SK-N-SH (cell line): ENCODE measurements around the gene MXD3. TPM values are rescaled to one million over a fixed set of nuclear protein-coding genes. Genes with fewer than 3 reads are reported as not detected.

Source experiments
- CTCF ChIA-PET: fragments of 300-600, 350-600 bp; formaldehyde crosslinking; extraction: SDS; loops from one replicate; lab custom pipeline; 2021; lab: Yijun Ruan, JAX
- POLR2A ChIA-PET: fragments of 350-600 bp; sonication (Branson Sonifier 250); formaldehyde crosslinking; extraction: SDS; loops from one replicate; lab custom pipeline; 2020; ENCODE audit warnings: antibody characterized with exemption, inconsistent platforms; lab: Yijun Ruan, JAX
- DNase-seq: peaks from one replicate; pipeline ENCODE4 v3.0.0; 2012
- H2AFZ ChIP-seq: fragments of 200-600 bp; sonication (generic); 2 replicates; pipeline ENCODE4 v1.8.1; 2016; ENCODE audit warnings: antibody characterized with exemption, mild to moderate bottlenecking, low read depth
- H3F3A ChIP-seq: fragments of 200-600 bp; sonication (generic); replicated peaks from 2 replicates; pipeline ENCODE3; 2016; ENCODE audit warnings: antibody characterized with exemption, mild to moderate bottlenecking; ENCODE audit not compliant: insufficient read depth
- H3K27ac ChIP-seq, 2 experiments: fragments of 200-500 bp in 1 of 2; fragments of 200-600 bp in 1 of 2; sonication (Bioruptor generic) in 1 of 2; sonication (generic), shearing (Covaris generic) in 1 of 2; 2 replicates each; pipeline versions ENCODE4 v1.5.1 to v1.6.1; 2014 to 2016; ENCODE audit warnings: low read depth in 2 of 2, inconsistent platforms in 1 of 2, low read length in 1 of 2, mild to moderate bottlenecking in 1 of 2, mixed read lengths in 1 of 2
- H3K27me3 ChIP-seq: fragments of 200-600 bp; sonication (generic), shearing (Covaris generic); 2 replicates; pipeline ENCODE4 v1.6.1; 2016; ENCODE audit warnings: mixed run types; ENCODE audit not compliant: insufficient read depth
- H3K36me3 ChIP-seq, 2 experiments: fragments of 200-500 bp in 1 of 2; fragments of 200-600 bp in 1 of 2; sonication (Bioruptor generic) in 1 of 2; sonication (generic) in 1 of 2; replicated peaks in 1 of 2; 2 replicates each; pipeline versions ENCODE3 to v1.5.1; 2014 to 2016; ENCODE audit warnings: low read length in 1 of 2, mild to moderate bottlenecking in 1 of 2; ENCODE audit not compliant: insufficient read depth in 2 of 2, control insufficient read depth in 1 of 2
- H3K4me1 ChIP-seq, 2 experiments: fragments of 200-500 bp in 1 of 2; fragments of 200-600 bp in 1 of 2; sonication (Bioruptor generic) in 1 of 2; sonication (generic), shearing (Covaris generic) in 1 of 2; 2 replicates each; pipeline versions ENCODE4 v1.5.1 to v1.6.1; 2014 to 2016; ENCODE audit warnings: low read depth in 1 of 2, low read length in 1 of 2, mixed run types in 1 of 2; ENCODE audit not compliant: insufficient read depth in 2 of 2, control insufficient read depth in 1 of 2
- H3K4me2 ChIP-seq: fragments of 200-600 bp; sonication (generic), shearing (Covaris generic); 2 replicates; pipeline ENCODE4 v1.6.1; 2017; ENCODE audit warnings: mixed run types
- H3K4me3 ChIP-seq, 2 experiments: fragments of 200-500 bp in 1 of 2; fragments of 200-600 bp in 1 of 2; sonication (Bioruptor generic) in 1 of 2; sonication (generic), shearing (Covaris generic) in 1 of 2; 2 replicates each; pipeline versions ENCODE4 v1.5.1 to v1.8.1; 2014 to 2016; ENCODE audit warnings: low read depth in 2 of 2, inconsistent platforms in 1 of 2, low read length in 1 of 2, mild to moderate bottlenecking in 1 of 2, mixed read lengths in 1 of 2, moderate library complexity in 1 of 2
- H3K79me2 ChIP-seq: fragments of 200-600 bp; sonication (generic); 2 replicates; pipeline ENCODE4 v1.8.1; 2017; ENCODE audit warnings: mild to moderate bottlenecking; ENCODE audit not compliant: insufficient read depth
- H3K9ac ChIP-seq: fragments of 200-600 bp; sonication (generic); 2 replicates; pipeline ENCODE4 v1.6.1; 2017; ENCODE audit warnings: mixed run types
- H3K9me2 ChIP-seq: fragments of 200-600 bp; sonication (generic); 2 replicates; pipeline ENCODE4 v1.6.1; 2017; ENCODE audit warnings: mixed run types
- H3K9me3 ChIP-seq: fragments of 200-600 bp; sonication (generic); 2 replicates; pipeline ENCODE4 v1.6.1; 2017; ENCODE audit warnings: mixed run types, mild to moderate bottlenecking, moderate library complexity
- H4K20me1 ChIP-seq: fragments of 200-600 bp; sonication (generic); 2 replicates; pipeline ENCODE4 v1.6.1; 2017; ENCODE audit warnings: mild to moderate bottlenecking, mixed run types; ENCODE audit not compliant: insufficient read depth
- CHD2 ChIP-seq: fragments of 150-350 bp; IDR thresholded peaks from 2 replicates; pipeline ENCODE4 v1.6.1; 2018; ENCODE audit warnings: low read length; ENCODE audit not compliant: partially characterized antibody
- FOXJ3 ChIP-seq: sonication (generic); formaldehyde crosslinking; IDR thresholded peaks from 2 replicates; pipeline ENCODE4 v1.5.1; 2020; ENCODE audit warnings: mild to moderate bottlenecking, missing genetic modification reagents
- RCOR1 ChIP-seq: fragments of 150-350 bp; IDR thresholded peaks from 2 replicates; pipeline ENCODE4 v1.6.1; 2017; ENCODE audit warnings: antibody characterized with exemption, low read length
- RXRA ChIP-seq: IDR thresholded peaks from 2 replicates; pipeline ENCODE4 v1.4.0; 2012; ENCODE audit warnings: low read depth, mild to moderate bottlenecking, borderline replicate concordance
- SIN3A ChIP-seq: IDR thresholded peaks from 2 replicates; pipeline ENCODE4 v1.6.1; 2012; ENCODE audit warnings: low read depth, mild to moderate bottlenecking, low read length, moderate library complexity, borderline replicate concordance
- SMC3 ChIP-seq: IDR thresholded peaks from 2 replicates; pipeline ENCODE4 v1.6.1; 2012; ENCODE audit warnings: low read depth, low read length, improper control_type of control experiment
- TAF1 ChIP-seq: IDR thresholded peaks from 2 replicates; pipeline ENCODE4 v1.6.1; 2012; ENCODE audit warnings: low read depth, mild to moderate bottlenecking, low read length, moderate library complexity, borderline replicate concordance
- TCF12 ChIP-seq: IDR thresholded peaks from 2 replicates; pipeline ENCODE4 v1.4.0; 2012
- WGBS: methylation state at CpG from one replicate; pipeline ENCODE4 v1.1.6; 2017; ENCODE audit warnings: low lambda C conversion rate; 5-methylcytosine and 5-hydroxymethylcytosine counted together
- polyA plus RNA-seq, 3 experiments: library from polyadenylated mRNA; depleted of rRNA; stranded (reverse); fragments of >200 nt; gene quantifications; 2 replicates each; pipeline ENCODE4 v1.2.3, GENCODE V29; 2012
- TF ChIP-seq, protein P1 (sequence below): IDR thresholded peaks from 2 replicates; pipeline ENCODE4 v1.4.0; 2012; ENCODE audit warnings: low read depth, borderline replicate concordance
- TF ChIP-seq, protein P2 (sequence below): fragments of 200-600 bp; sonication (generic); IDR thresholded peaks from 2 replicates; pipeline ENCODE4 v1.6.1; 2017; ENCODE audit warnings: antibody characterized with exemption, mild to moderate bottlenecking, moderate library complexity
- TF ChIP-seq, protein P3 (sequence below): fragments of 150-350 bp; IDR thresholded peaks from 2 replicates; pipeline ENCODE4 v1.6.1; 2016; ENCODE audit warnings: mild to moderate bottlenecking, low read depth, low read length

MXD3 gene
- polyA plus RNA-seq, 1 of the 3 experiments (the other 2 are of a cell fraction), result 22.6 TPM

DNA sequence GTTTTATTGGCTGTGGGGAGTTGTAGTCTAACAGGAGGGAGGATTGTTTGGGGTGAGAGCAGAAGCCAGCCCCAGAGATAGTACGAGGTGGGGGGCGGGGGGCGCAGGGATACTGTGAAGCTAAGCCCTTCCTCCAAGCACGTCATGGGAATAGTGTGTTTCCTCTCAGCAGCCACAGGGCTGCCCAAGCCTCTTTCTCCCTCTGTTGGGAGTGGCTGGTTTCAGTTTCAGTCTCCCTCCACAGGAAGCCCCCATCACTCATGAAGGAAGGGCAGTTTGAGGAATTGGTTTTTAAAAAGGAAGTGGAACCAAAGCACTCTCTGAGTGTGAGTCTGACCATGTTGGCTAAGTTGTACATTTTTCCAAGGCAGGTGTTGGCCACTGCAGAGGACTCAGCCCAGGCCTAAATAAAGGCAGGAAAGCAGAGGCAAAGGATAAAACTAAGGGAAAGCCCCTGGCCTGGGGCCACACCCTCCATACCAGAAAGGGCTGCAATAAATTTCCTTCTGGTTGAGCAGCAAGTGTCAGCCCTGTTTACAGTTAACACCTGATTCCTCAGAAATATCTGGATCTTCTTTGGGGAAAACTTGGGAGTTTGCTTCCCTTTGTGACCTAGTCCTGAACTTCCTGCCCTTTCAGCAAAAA, 11.3 kb downstream of the MXD3 start:
- H3K9ac ChIP-seq, result no peak overlapping the region; the same call in 1 of the 2 replicates
- H3K4me1 ChIP-seq, result peaks cover 0 to 23% of the 10 kb centered on the region in 2 experiments; a peak in 1 of 4 replicates
- no peaks in the 10 kb centered on the region for H3K9me3 ChIP-seq
- DNase-seq, result no peak
- no peaks in the 10 kb centered on the region for H3K9me2 ChIP-seq
- H2AFZ ChIP-seq, result no peak overlapping the region
- ChIA-PET CTCF (interaction anchor here (2.0 to 6.5 kb wide), 3 partner anchors 10 to 187 kb away, joined by 6 to 48 read pairs (median 8); no protein-coding TSS in a partner anchor), POLR2A (no interaction called here)
- peaks cover 9% of the 10 kb centered on the region; the same call in 1 of the 2 replicates for H4K20me1 ChIP-seq
- H3K79me2 ChIP-seq, result peaks cover 36% of the 10 kb centered on the region
- H3K4me2 ChIP-seq, result 0 out of 2 replicates have a peak overlapping the region, but pooled peaks have one; percentile 17
- 60% methylated on average over 4 of the region's 4 CpGs for WGBS
- peaks cover 13% of the 10 kb centered on the region for H3F3A ChIP-seq
- H3K27ac ChIP-seq, result peak overlapping the region; percentile 16 to 40; a peak in 1 of 4 replicates
- no peaks in the 10 kb centered on the region for H3K27me3 ChIP-seq
- H3K36me3 ChIP-seq, result peaks cover 17 to 55% of the 10 kb centered on the region in 2 experiments
- no peak overlapping the region for H3K4me3 ChIP-seq
- TF ChIP-seq TAF1 (no peak), TCF12 (no peak), RXRA (no peak)
- TF ChIP-seq, protein P1, sequence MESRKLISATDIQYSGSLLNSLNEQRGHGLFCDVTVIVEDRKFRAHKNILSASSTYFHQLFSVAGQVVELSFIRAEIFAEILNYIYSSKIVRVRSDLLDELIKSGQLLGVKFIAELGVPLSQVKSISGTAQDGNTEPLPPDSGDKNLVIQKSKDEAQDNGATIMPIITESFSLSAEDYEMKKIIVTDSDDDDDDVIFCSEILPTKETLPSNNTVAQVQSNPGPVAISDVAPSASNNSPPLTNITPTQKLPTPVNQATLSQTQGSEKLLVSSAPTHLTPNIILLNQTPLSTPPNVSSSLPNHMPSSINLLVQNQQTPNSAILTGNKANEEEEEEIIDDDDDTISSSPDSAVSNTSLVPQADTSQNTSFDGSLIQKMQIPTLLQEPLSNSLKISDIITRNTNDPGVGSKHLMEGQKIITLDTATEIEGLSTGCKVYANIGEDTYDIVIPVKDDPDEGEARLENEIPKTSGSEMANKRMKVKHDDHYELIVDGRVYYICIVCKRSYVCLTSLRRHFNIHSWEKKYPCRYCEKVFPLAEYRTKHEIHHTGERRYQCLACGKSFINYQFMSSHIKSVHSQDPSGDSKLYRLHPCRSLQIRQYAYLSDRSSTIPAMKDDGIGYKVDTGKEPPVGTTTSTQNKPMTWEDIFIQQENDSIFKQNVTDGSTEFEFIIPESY, result no peak
- TF ChIP-seq, protein P2, sequence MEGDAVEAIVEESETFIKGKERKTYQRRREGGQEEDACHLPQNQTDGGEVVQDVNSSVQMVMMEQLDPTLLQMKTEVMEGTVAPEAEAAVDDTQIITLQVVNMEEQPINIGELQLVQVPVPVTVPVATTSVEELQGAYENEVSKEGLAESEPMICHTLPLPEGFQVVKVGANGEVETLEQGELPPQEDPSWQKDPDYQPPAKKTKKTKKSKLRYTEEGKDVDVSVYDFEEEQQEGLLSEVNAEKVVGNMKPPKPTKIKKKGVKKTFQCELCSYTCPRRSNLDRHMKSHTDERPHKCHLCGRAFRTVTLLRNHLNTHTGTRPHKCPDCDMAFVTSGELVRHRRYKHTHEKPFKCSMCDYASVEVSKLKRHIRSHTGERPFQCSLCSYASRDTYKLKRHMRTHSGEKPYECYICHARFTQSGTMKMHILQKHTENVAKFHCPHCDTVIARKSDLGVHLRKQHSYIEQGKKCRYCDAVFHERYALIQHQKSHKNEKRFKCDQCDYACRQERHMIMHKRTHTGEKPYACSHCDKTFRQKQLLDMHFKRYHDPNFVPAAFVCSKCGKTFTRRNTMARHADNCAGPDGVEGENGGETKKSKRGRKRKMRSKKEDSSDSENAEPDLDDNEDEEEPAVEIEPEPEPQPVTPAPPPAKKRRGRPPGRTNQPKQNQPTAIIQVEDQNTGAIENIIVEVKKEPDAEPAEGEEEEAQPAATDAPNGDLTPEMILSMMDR, result peak; percentile 29

DNA sequence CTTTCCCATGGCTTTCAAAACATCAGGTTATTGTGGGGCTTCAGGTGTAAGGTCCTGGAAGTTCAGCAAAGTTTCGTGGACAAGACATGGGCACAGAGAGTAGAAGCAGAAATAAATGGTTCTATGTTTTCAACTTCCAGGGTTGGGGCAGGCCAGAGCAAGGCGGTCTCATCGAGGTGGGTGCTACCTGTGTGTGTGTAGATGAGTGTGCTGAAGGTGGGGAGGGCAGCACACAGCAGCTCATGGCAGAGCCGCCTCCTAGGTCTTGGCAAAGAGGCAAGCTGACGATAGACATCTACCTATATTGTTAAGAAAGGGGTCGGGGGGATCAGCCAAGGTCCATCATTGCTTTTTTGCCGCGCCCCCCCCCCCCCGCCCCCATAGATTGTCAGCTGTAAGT, 12.0 kb downstream of the MXD3 start:
- TF ChIP-seq RCOR1 (no peak), SMC3 (no peak), TCF12 (no peak), SIN3A (no peak), CHD2 (no peak), FOXJ3 (CRISPR knock-in tag) (no peak)
- TF ChIP-seq, protein P3, sequence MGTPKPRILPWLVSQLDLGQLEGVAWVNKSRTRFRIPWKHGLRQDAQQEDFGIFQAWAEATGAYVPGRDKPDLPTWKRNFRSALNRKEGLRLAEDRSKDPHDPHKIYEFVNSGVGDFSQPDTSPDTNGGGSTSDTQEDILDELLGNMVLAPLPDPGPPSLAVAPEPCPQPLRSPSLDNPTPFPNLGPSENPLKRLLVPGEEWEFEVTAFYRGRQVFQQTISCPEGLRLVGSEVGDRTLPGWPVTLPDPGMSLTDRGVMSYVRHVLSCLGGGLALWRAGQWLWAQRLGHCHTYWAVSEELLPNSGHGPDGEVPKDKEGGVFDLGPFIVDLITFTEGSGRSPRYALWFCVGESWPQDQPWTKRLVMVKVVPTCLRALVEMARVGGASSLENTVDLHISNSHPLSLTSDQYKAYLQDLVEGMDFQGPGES, result no peak
- TF ChIP-seq, protein P2, result no peak
- no peaks in the 10 kb centered on the region for H3K27me3 ChIP-seq
- POLR2A ChIA-PET, result no interaction called here
- 82% methylated on average over 9 of the region's 9 CpGs for WGBS
- H3K4me3 ChIP-seq, result no peak overlapping the region
- peaks cover 0 to 18% of the 10 kb centered on the region in 2 experiments; a peak in 1 of 4 replicates for H3K4me1 ChIP-seq
- H3K4me2 ChIP-seq, result 0 out of 2 replicates have a peak overlapping the region, but pooled peaks have one; percentile 17
- peaks cover 29% of the 10 kb centered on the region for H3K79me2 ChIP-seq
- peak overlapping the region in 1 of 2 experiments; percentile 21; a peak in 1 of 4 replicates for H3K27ac ChIP-seq
- H3K9ac ChIP-seq, result no peak overlapping the region
- no peak for DNase-seq
- H3K9me3 ChIP-seq, result no peaks in the 10 kb centered on the region
- H2AFZ ChIP-seq, result no peak overlapping the region
- H3K36me3 ChIP-seq, result peaks cover 11 to 57% of the 10 kb centered on the region in 2 experiments
- CTCF ChIA-PET, result interaction anchor here (1.4 to 6.5 kb wide), 5 partner anchors 9 to 642 kb away, joined by 3 to 48 read pairs (median 6); no protein-coding TSS in a partner anchor
- peaks cover 2% of the 10 kb centered on the region; the same call in 1 of the 2 replicates for H4K20me1 ChIP-seq
- peaks cover 13% of the 10 kb centered on the region for H3F3A ChIP-seq
- H3K9me2 ChIP-seq, result no peaks in the 10 kb centered on the region
